Measurements from ENCODE around the gene SLC12A1.

Gene SLC12A1

DNA sequence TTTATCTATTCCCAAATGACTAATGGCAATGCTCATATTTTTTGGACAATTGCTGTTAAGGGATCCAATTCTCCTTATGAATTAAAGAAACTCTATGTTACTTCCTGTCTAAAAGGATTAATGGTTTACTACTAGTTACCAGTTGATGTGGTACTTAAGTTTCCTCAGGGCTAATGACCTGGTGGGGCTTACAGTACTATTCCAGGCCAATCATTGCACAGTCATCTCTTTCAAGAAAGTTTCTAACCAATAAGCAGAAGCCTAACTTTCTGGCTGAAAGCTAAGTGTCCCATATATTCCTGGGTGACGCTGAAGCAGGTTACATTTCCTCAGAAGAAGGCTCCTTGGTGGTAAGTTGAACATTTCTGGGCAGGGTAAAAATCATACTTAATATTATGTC lies at the start of gene SLC12A1:
TSS of gene SLC12A1 (plus strand) at position 322 of the 400 bp plus-strand sequence. CDS start 1,418 bp downstream, outside the sequence.
- no peak for DNase-seq (ENCODE audit: low read depth)

DNA sequence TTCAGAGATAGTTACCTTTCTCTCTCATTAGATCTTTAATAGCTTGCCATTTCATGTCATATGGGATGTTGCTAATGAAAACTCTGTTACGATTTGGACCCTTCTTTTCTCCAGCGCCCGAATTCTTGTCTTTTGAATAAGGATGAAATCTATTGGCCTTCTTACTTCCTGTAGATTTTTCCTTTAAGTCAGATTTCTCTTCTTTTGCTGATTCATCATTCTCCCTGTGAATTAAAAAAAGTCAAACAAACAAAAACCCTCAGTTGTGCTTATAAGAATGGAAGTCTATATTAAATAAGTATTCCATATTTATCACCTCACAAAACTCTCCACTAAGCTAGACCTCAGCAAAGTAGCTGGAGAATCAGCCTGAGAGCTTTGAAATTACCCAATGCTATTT lies 37.5 kb upstream of the SLC12A1 start:
- DNase-seq (ENCODE audit: low read depth): no peak

DNA sequence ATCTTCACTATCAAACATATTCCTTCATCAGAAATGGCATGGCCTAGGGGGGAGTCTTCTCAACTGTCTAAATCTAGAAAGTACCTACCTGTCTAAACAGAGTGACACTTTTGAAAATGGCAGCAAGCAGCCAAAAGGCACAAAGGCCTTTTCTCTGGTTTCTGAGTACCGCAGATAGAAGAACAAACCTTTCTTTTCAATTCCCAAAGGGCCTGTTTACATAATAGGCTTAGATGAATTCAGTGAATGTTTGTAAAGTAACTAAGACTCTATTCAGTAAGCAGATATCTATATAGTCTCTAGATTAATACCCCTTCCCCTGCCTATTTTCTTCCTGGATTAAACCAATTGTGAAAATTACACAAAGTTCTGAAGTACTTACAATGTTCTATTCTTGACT lies 35.1 kb upstream of the SLC12A1 start:
- no peak for DNase-seq (ENCODE audit: low read depth)

DNA sequence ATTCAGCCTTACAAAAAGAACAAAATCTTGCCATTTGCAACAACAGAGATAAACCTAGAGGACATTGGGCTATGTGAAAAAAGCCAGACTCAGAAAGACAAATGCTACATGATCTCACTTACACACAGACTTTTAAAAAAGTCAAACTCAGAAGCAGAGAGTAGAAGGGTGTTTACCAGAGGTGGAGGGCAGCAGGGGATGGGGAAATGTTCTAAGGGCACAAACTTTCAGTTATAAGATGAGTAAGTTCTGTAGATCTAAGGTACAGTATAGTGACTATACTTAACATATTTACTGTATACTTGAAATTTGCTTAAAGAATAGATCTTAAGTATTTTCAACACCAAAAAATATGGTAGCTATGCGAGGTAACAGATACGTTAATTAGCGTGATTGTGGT lies 31.0 kb upstream of the SLC12A1 start:
- no peak for DNase-seq (ENCODE audit: low read depth)

DNA sequence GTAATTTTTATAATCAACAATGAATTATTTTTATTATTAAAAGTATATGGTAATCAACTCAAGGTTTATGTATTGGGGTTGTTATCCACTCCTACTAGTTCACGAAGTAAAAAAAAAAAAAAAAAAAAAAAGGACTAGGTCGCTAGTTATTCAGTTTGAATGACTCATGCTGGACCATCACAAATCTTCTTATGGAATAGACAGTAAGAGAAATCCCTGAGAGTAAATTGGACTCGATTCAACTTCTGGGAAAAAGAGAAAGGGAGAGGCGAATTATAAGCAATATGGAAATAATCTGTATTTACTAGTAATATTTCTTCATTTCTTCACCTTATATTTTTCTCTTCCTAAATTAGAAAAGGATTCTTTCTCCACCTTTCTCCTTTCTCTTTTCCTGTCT lies 30.0 kb upstream of the SLC12A1 start:
- DNase-seq (ENCODE audit: low read depth): peak; percentile 12

DNA sequence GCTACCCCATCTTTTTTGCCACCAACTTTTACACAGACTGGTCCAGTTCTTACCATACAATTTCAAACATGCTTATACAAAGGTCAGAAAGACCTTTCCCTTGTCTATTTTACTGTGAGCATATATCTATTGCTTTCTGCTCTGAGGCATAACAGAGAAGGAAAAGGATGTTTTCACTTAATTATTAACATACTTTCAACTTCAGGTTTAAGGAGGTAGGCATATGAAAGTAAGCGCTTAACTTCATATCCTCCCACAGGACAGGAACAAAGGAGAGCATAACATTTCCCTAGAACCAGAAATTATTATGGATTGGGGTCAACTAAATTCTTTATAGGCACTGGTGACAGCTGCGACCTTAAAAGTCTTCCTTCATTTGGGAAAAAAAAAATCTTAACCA lies 29.1 kb upstream of the SLC12A1 start:
- DNase-seq (ENCODE audit: low read depth): no peak

DNA sequence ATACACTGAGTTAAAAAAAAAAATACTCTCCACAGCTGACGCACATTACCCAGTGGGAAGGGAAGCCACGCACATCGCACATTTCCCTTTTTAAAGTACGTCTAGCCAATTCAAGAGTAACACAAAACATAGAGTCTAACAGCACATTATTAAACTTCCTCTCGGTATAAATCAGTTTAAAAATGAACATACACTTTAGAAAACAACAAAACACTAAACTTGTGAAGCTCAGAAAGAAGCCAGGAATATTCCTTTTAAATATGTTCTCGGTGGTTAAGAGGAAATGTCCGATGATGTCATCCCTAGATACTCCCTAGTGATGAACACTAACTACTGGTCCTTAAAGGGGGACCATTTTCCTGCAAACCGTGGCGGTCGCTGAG lies 28.7 kb upstream of the SLC12A1 start:
- peak; percentile 76 for DNase-seq (ENCODE audit: low read depth)

DNA sequence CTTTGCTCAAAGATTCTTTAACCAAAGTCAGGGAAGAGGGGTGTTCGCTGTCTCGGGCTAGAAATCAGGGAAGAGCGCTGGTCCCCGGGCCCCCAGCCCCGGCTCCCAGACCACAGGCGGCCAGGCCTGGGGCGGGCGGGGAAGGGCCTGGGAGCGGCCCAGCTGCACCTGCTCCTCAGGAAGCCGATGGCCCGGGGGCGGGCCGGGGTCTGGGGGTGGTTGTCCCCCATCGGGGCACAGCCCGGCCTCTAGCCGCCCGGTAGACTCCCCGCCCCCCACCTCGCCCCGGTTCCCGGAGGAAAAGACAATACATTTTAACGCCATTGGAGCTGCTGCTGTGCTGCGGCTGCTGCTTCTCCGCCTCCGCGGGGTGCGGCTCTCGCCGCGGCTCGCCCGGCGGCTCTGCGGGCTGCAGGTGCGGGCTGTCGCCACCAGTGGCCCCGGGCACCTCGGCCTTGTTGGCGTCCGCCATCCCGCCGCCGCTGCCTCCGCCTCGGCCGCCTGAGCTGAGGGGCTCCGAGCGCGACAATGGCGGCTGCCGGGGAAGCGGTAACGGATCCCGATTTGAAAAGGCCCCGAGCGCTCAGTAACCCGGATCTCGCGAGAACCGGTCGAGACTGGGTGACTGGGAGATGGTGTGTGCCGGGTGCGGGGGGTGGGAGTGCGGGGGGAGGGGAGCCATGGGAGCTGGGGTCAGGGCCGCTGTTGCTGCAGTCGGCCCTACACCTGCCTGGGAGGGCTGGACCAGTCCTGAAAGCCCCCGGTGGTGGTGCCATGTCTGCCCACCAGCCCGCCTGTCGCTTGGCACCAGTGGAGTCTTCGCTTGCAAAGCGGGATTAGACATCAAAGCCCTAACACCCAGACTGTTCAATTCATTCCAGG lies 28.1 kb upstream of the SLC12A1 start, which contains the start of gene MYEF2:
TSS of gene MYEF2 (minus strand) at position 530 of the 882 bp plus-strand sequence. CDS start at position 472, 58 bp downstream.
- DNase-seq (ENCODE audit: low read depth): peak; percentile 75

DNA sequence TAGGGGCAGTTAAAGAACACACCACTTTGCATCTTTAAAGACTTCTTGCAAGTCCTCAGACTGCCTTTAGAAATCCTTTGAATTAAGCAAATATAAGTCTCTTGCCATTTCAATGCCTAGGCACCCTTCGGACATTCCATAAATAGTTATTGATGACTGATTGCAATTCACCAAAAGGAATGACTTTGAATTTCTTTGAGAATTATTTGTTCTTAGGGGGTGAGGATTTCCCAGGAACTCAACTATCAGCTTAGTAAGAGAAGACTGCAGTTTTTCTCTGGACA lies 27.5 kb upstream of the SLC12A1 start:
- DNase-seq (ENCODE audit: low read depth): no peak

DNA sequence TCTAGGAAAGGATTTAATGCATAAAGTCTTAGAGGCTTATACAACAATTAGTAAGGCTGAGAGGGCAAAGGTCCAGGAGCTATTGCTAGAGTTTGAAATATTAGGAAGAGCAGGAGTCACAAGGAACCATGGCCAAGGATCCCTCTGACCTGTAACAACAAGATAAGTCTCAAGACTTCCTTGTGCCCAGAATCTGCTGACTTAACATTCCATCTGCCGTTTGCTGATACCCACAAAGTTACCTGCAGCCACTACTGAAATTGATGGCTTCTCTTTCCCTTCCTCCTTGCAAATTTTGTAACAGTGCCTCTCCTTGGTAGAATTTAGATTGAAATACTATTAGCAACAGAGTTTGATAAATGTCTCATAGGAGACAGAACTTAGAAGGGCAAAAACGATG lies 23.4 kb upstream of the SLC12A1 start:
- DNase-seq (ENCODE audit: low read depth): no peak

DNA sequence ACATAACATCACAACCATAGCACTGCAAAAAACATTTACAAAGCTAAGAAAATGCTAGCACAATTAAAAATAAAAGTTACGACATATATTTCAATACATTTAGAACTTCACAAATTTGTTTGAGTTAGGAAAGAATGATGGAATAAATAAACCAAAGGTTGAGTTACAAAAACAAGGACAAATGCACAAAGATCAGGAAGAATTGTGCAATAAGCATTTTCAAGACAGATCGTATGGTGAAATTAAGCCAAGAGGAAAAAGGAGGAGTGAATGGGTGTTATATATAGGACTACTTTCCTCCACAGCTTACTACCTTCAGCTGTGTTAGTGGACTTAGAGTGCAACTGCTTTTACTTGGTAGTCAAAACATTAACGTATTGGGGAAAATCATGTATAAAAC lies 20.6 kb upstream of the SLC12A1 start:
- DNase-seq (ENCODE audit: low read depth): peak; percentile 14

DNA sequence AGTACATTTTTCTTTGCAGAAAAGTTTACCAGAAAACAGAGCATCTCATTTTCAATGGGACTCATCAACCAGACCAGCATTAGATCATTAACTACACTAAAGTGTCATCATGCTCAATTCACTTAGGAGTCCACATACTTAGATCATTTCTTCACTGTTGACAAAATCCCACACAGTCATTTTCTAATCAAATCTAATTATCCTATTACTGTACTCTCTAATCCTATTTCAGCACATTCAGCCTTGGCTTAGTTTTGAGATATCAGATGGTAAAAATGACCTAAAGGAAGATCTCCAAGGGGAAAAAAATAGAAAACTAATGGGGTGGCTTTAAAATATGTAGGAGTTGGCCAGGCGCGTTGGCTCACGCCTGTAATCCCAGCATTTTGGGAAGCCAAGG lies 19.8 kb upstream of the SLC12A1 start:
- DNase-seq (ENCODE audit: low read depth): no peak

DNA sequence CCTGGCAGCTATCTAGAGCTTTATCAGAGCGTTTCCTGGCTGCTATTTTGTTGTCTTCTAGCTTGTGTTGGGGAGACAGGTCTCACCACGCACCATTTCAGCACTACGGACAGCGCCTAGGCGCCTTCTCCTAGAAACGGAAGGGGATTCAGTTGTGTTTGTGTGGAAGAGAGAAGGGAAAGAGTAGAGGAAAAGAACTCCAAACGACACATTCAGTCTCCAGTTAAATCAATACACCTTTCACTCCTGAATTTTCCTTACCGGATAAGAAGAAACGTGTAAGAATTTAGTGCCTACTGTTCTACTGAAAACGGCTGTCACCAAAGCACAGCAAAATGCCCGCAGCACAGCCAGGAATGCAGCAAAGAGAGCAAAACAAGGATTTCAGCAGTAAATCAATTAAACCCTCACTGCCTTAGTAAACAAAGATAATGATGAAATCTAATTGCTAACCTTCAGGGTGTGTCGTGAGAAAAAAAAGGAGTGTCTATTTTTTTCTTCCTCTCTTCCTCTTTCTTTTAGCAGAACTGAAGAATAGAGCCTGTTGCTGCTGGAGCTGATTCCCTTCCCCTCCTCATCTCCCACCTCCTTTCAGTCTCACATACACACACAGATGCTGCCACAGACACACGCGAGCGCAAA lies 15.0 kb upstream of the SLC12A1 start:
- peak; percentile 75 for DNase-seq (ENCODE audit: low read depth)

DNA sequence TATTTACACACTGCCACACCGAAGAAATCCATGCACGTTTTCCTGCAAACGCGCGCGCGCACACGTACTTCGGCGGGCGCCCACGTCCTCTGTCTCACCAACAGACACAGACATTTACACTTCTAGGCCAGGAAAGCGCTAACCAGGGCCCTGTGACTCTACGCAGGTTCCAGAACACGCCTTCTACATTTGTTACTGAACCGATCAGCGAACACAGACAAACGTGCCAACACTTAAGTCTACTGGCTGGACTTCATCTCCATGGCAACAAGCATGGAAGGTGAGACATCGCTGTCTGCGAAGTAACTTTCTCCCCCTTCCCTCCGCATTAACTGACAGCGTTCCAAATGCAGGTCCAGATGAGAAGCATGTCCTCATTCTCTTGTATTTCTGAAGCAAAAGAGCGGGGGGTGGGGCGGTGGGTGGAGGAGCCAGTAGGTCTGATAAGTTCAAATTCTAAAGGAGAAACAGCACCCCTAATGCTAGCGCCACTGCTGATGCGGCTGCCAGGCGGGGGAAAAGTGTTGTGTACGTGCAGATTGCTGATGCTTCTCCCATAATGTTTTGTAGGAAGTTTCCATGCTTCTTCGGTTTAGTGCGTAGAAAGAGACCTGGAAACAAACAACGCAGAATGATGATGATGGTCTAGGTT lies 14.4 kb upstream of the SLC12A1 start, which contains the start of gene CTXN2:
TSS of gene CTXN2 (plus strand) at position 92 of the 652 bp plus-strand sequence. CDS start 9,636 bp downstream, outside the sequence.
- peak; percentile 10 for DNase-seq (ENCODE audit: low read depth)

DNA sequence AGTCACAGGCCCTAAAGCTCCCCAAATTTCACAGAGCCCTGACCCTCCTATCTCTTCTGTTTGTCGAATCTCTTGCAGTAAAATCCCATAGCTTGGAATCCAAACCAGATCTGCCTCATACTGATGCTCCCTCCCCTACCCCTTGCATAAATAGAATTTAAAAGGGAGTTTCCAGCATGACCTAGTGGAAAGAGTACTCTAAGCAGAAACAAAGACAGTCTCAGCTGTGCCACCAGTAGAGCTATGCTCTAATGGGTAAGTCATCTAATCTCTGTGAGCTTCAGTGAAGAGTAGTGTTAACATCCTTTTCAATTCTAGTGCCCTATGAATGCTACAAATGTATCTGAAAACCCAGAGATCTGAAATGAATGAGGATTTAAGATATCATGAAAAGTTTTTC lies 4.0 kb upstream of the SLC12A1 start:
- no peak for DNase-seq (ENCODE audit: low read depth)

DNA sequence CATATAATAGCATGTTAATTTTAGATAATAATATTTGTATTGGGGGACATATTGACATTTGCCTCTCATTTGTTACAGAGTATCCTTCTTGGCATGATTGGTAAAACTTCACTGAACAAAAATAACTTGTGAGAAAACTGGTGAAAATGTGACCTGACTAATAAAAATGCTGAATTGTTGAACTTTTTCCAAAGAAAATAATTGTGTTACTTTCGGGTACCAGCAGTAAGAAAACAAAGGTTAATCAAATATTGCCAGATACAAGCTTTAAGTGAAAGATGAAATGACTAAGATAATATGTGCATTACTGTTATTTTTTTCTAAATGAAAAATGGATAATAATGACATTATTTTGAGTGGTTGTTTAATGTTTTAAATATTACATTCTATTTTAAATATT lies 15.2 kb downstream of the SLC12A1 start:
- DNase-seq (ENCODE audit: low read depth): no peak

DNA sequence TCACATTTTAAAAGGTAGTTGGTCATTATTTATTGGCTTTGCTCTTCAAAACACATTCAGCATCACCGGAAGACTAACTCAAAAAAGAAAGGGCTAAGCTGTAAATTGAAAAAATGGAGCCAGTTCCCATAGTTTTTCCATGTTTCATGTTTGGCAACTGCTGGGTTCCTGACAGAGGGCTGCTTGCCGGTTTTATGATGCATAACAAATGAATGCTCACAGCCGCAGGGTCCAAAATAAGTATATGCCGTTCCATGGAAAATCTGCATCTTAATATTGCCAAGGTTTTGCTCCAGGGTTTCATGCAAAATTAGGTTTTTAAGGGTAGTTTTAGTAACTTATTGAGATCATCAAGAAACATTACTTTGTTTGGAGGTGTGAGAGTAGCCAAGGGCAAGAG lies 15.8 kb downstream of the SLC12A1 start:
- DNase-seq (ENCODE audit: low read depth): no peak

DNA sequence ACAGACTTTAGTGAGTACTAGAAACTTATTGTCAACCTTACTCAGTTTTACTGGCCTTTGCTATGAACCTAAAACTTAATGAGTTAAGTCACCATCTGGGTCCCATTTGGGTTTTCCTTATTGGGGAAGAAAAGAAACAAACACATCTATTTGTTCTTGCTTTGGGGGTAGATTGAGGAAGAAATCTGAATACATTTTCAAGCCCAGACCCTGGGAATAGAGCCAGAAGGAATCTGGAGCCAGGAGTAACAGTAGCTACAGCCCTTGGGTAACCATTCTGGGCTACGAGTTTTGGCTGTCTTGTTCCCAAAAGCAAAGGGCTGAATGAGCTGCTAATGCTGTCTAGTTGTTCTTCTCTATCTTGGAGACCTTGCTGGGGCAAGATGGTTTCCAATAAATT lies 16.5 kb downstream of the SLC12A1 start:
- DNase-seq (ENCODE audit: low read depth): no peak

DNA sequence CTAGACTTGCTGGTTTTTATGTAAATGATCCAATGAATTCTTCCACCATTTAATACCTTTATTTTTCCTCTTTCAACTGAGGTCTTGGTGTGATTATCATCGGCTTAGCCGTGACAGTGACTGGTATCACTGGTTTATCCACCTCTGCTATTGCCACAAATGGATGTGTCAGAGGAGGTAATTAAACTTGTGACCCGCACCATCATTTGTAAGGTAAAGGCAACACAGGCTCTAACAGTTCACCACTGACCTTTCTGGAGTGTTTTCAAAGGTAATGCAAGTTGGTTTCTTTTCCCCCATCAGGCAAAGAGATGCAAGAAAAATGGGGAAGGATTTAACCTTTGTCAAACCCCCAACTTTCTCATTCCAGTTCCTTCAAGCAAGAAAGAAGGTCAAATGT lies 19.7 kb downstream of the SLC12A1 start:
- DNase-seq (ENCODE audit: low read depth): no peak

DNA sequence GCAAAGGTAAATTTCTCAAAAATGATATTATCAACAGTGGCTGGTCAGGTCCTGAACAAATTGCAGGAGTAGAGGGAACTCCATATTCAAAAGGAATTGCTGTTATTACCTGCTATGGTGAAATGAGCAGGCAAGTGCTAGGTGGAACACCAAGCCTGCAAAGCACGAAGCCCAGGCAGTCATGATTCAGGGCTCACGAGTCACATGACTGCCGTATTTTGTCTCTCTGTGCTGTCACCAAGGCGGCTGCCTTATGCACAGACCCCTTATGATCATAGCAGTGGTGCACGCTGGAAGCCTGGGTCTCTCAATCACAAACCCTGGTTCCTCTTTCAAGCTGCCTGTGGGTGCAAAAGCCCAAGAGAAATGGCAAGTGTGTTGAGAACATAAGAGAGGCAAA lies 24.4 kb downstream of the SLC12A1 start:
- no peak for DNase-seq (ENCODE audit: low read depth)

DNA sequence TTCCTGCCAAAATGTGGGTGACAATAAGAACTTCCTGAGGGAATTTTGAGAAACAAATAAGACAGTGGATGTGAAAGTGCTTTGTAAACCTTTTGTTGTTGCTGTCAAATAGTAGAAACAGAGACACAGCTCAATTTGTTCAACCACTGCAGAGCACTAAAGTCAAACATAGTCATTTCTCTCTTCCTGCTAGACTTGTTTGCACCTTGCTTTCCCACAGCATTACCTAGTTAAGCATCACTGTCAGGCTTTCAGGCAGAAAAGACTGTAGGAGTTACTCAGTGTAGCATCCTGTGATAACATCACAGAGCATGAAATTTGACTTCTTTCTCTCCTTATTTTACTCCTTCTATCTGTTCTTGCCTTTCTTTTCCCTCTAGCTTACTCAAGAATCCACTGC lies 27.1 kb downstream of the SLC12A1 start:
- no peak for DNase-seq (ENCODE audit: low read depth)

DNA sequence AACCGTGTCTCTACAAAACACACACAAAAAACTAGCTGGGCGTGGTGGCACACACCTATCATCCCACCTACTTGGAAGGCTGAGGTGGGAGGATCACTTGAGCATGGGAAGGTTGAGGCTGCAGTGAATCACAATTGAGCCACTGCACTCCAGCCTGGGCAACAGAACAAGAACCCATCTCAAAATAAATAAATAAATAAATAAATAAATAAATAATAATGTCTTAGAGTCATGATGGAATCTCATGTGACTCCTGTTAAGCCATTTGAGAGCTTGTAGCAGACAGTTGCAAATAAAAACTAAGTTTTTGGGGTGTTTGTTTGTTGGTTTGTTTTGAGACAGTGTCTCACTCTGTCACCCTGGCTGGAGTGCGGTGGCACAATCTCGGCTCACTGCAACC lies 33.2 kb downstream of the SLC12A1 start:
- DNase-seq (ENCODE audit: low read depth): no peak

DNA sequence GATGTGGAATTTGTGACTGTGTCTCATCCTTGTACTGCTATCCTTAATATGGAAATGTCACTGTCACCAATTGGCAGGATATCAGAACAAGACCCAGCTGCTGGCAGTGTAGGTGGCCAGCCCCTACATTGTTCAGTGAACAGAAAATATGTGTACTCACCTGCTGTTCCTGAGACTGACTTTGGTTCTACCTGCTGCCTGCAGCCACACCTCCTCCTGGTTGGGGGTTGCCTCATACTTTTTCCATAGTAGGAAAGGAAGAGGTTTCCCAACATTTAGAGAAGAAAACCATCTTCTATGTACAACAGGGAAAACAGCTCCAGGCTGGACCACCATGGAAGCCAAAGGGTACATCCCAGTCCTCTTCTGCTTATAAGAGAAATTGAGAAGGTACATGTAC lies 35.9 kb downstream of the SLC12A1 start:
- no peak for DNase-seq (ENCODE audit: low read depth)

Measured in iris pigment epithelial cell (primary cell).